BJ (cell line): Measurements from ENCODE around the gene HOXA10. TPM values are rescaled to one million over a fixed set of nuclear protein-coding genes. Genes with fewer than 3 reads are reported as not detected.

Experiments used
- CTCF ChIA-PET: fragments of 350-600 bp; formaldehyde crosslinking; extraction: SDS; loops from one replicate; lab custom pipeline; 2021; ENCODE audit warnings: antibody characterized with exemption, inconsistent platforms; lab: Yijun Ruan, JAX
- POLR2A ChIA-PET: fragments of 300-600 bp; sonication (Branson Sonifier 250); formaldehyde crosslinking; extraction: SDS; loops from one replicate; lab custom pipeline; 2021; ENCODE audit warnings: antibody characterized with exemption; lab: Charles Lee
- DNase-seq: peaks from one replicate; pipeline ENCODE4 v3.0.0-alpha.2; 2011; ENCODE audit warnings: low read depth
- H3K27me3 ChIP-seq: 2 replicates; pipeline ENCODE4 v1.6.0; 2011; ENCODE audit warnings: low read length; ENCODE audit not compliant: control insufficient read depth, insufficient read depth
- H3K36me3 ChIP-seq: 2 replicates; pipeline ENCODE4 v1.5.1; 2011; ENCODE audit warnings: low read length; ENCODE audit not compliant: control insufficient read depth, insufficient read depth
- H3K4me3 ChIP-seq: 2 replicates; pipeline ENCODE4 v1.5.1; 2011; ENCODE audit warnings: low read depth, mild to moderate bottlenecking, control low read depth, low read length
- CTCF ChIP-seq: IDR thresholded peaks from 2 replicates; pipeline ENCODE4 v1.5.1; 2011; ENCODE audit warnings: low read depth, mild to moderate bottlenecking, control low read depth, inconsistent platforms, low read length, moderate library complexity; ENCODE audit not compliant: insufficient read depth
- polyA plus RNA-seq: library from polyadenylated mRNA; depleted of rRNA; stranded (reverse); fragments of >200 nt; gene quantifications from 2 replicates; pipeline ENCODE4 v1.2.3, GENCODE V29; 2011

Gene HOXA10
- polyA plus RNA-seq, 1 experiment: 54.7 TPM

- Histone ChIP-seq H3K27me3 (no peaks in the 10 kb centered on the region), H3K4me3 (peak overlapping the region; percentile 88)
- CTCF ChIA-PET: interaction anchor here (1.1 to 12.5 kb wide), 7 partner anchors 9 to 884 kb away, joined by 3 to 187 read pairs (median 6); partner anchors contain the start of genes HOXA10 and HOXA9
Measured at GRCh38 chr7:27186668-27187474, 12.8 kb upstream of the HOXA10 start.

GRCh38 chr7:27185854-27186667 lies 11.9 kb upstream of the HOXA10 start:
- Histone ChIP-seq H3K27me3 (no peaks in the 10 kb centered on the region), H3K4me3 (peak overlapping the region; percentile 88), H3K36me3 (peaks cover 6% of the 10 kb centered on the region)
- POLR2A ChIA-PET: interaction anchor here (0.9 to 1.4 kb wide), 4 partner anchors 9 to 492 kb away, joined by 3 to 11 read pairs (median 8); no protein-coding TSS in a partner anchor
- TF ChIP-seq CTCF: no peak
- CTCF ChIA-PET: interaction anchor here (0.6 to 12.5 kb wide), 6 partner anchors 10 to 999 kb away, joined by 3 to 187 read pairs (median 8); partner anchors contain the start of genes HOXA10 and HOXA9
- DNase-seq: no peak

More at GRCh38 chr7:27186668-27187474, 12.8 kb upstream of the HOXA10 start:
- H3K36me3 ChIP-seq: peaks cover 6% of the 10 kb centered on the region
- POLR2A ChIA-PET: interaction anchor here (0.6 to 1.7 kb wide), 6 partner anchors 8 to 579 kb away, joined by 3 to 11 read pairs (median 7); no protein-coding TSS in a partner anchor
- DNase-seq: peak; percentile 51
- no peak for TF ChIP-seq CTCF

GRCh38 chr7:27185013-27185853 lies 11.1 kb upstream of the HOXA10 start, which contains the start of gene HOXA11:
Gene HOXA11, minus strand, starts transcription at chr7:27185232. Its CDS starts 88 bp downstream, at chr7:27185144.
- ChIA-PET POLR2A (interaction anchor here (0.6 to 1.1 kb wide), 10 partner anchors 8 to 736 kb away, joined by 3 to 7 read pairs (median 4); partner anchors contain the start of gene HOXA7), CTCF (interaction anchor here (0.6 to 12.5 kb wide), 7 partner anchors 10 to 998 kb away, joined by 3 to 187 read pairs (median 10); partner anchors contain the start of genes HOXA10 and HOXA9)
- Histone ChIP-seq H3K36me3 (peaks cover 6% of the 10 kb centered on the region), H3K4me3 (peak within 1 kb of the TSS; percentile 88), H3K27me3 (no peaks in the 10 kb centered on the region)
- no peak for TF ChIP-seq CTCF
- peak; percentile 94 for DNase-seq

- TF ChIP-seq CTCF: no peak
- CTCF ChIA-PET: interaction anchor here (0.6 to 12.5 kb wide), 6 partner anchors 9 to 910 kb away, joined by 3 to 187 read pairs (median 8); partner anchors contain the start of genes HOXA10 and HOXA9
- no peak for DNase-seq
- Histone ChIP-seq H3K27me3 (no peaks in the 10 kb centered on the region), H3K36me3 (peaks cover 6% of the 10 kb centered on the region), H3K4me3 (peak overlapping the region; percentile 88)
- POLR2A ChIA-PET: interaction anchor here (0.6 to 1.1 kb wide), 9 partner anchors 8 to 603 kb away, joined by 3 to 7 read pairs (median 4); partner anchors contain the start of gene HOXA7
Measured at GRCh38 chr7:27184337-27185012, 10.4 kb upstream of the HOXA10 start.
